PC-3 (cell line): ENCODE data around the gene ARAP3.

Experiments
- EZH2 ChIP-seq: fragments of 300-600 bp; sonication (generic); IDR thresholded peaks from one replicate; pipeline ENCODE4 v1.6.1; 2017; ENCODE audit warnings: antibody characterized with exemption, mild to moderate bottlenecking, low read length; ENCODE audit not compliant: unreplicated experiment
- TF ChIP-seq, protein P1 (sequence below): fragments of 300-600 bp; sonication (generic); conservative IDR thresholded peaks from 2 replicates; pipeline ENCODE4 v1.5.1; 2017; ENCODE audit warnings: antibody characterized with exemption, low read depth, mild to moderate bottlenecking, low read length

DNA sequence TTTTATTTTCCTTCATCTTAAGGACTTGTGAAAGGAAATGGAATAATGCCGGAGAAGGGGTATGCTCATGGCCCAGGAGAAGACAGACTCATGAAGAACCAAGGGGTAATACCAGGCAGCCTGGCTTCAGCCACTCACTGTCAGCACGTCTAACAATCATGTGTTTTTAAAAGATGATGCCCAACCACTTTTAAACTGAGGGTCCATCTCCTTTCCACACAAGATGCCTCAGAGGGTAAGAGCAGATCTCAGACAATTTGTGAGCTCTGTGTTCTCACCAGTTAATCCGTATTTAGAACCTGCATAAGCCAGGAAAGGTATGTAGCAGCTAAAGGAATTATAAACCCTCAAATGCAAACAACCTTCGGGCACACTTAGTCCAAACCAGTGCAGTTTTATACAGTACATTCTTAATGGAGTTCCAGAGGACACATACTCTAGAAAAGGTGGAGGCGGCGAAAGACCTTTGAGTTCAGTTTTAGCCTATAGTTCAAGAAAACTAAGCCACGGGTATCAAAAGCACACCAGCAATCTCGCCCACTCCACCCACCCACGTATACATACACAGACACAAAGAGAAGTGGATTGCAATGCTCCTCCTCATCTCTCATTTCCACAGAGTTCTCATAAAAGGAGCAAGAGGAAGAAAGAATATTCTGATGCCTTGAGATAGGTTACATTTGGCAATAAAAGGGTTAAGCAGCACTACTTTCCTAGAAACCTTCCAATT lies 65.9 kb downstream of the ARAP3 start:
- TF ChIP-seq, protein P1, sequence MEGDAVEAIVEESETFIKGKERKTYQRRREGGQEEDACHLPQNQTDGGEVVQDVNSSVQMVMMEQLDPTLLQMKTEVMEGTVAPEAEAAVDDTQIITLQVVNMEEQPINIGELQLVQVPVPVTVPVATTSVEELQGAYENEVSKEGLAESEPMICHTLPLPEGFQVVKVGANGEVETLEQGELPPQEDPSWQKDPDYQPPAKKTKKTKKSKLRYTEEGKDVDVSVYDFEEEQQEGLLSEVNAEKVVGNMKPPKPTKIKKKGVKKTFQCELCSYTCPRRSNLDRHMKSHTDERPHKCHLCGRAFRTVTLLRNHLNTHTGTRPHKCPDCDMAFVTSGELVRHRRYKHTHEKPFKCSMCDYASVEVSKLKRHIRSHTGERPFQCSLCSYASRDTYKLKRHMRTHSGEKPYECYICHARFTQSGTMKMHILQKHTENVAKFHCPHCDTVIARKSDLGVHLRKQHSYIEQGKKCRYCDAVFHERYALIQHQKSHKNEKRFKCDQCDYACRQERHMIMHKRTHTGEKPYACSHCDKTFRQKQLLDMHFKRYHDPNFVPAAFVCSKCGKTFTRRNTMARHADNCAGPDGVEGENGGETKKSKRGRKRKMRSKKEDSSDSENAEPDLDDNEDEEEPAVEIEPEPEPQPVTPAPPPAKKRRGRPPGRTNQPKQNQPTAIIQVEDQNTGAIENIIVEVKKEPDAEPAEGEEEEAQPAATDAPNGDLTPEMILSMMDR = no peak
- TF ChIP-seq EZH2 = no peak
